Activated T-cell treated with anti-CD3 and anti-CD28 coated beads, Interleukin-2, amount 50 U/mL, for 4 hours (primary cell): ENCODE results near the gene IPCEF1. TPM values are rescaled to one million over a fixed set of nuclear protein-coding genes. Genes with fewer than 3 reads are reported as not detected.
"Not testable (repeated sequence)": the region's sequence is repeated elsewhere in the genome, so short reads cannot be mapped to it uniquely, and the experiment has no call there.

Experiments
- ATAC-seq, 2 donors: fragments of 200-7000 bp; cut with Tn5 transposase; one replicate each; pipeline ENCODE4 v1.10.0; 2021
- DNase-seq: peaks from one replicate; pipeline ENCODE4 v3.0.0-alpha.2; 2020
- H3K27me3 Mint-ChIP-seq: one replicate; pipeline ENCODE4 v1.8.0; 2021; ENCODE audit warnings: low read depth, mixed read lengths
- H3K36me3 Mint-ChIP-seq: one replicate; pipeline ENCODE4 v1.8.0; 2022; ENCODE audit warnings: mixed read lengths; ENCODE audit not compliant: insufficient read depth
- H3K4me1 Mint-ChIP-seq: one replicate; pipeline ENCODE4 v1.8.0; 2021; ENCODE audit warnings: low read depth, mixed read lengths
- H3K4me3 Mint-ChIP-seq: one replicate; pipeline ENCODE4 v1.8.0; 2021; ENCODE audit warnings: mild to moderate bottlenecking, moderate library complexity, mixed read lengths
- H3K9me3 Mint-ChIP-seq: one replicate; pipeline ENCODE4 v1.8.0; 2021; ENCODE audit warnings: mixed read lengths
- total RNA-seq, 3 donors: library from RNA; stranded (reverse); gene quantifications; one replicate each; pipeline ENCODE4 v1.2.1, GENCODE V29; 2021

IPCEF1 gene
- total RNA-seq, 3 donors from 2014 or later: 7.5 to 13.5 (median 9.7) TPM

- not testable (repeated sequence) for DNase-seq, H3K4me1 Mint-ChIP-seq, ATAC-seq, H3K27me3 Mint-ChIP-seq, H3K36me3 Mint-ChIP-seq, H3K4me3 Mint-ChIP-seq, H3K9me3 Mint-ChIP-seq
These were observed 22.5 kb downstream of the IPCEF1 start for GRCh38 chr6:154334147-154334546.

DNA sequence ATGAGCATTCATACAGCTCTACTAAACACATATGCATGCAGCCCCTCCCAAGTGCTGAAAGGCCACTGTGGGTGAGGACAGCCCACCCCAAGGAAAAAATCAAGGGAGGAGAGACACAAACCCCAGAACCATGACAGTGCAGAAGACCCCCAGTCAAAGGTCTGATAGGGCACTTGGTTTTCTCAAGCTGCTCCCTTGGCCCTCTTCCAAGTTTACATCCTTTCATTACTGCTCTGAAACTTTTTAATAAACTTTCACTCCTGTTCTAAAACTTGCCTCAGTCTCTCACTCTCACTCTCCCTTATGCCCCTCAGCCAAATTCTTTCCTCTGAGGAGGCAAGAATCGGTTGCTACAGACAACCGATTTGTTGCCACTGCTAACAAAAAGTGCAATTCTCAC lies 24.9 kb downstream of the IPCEF1 start:
- Mint-ChIP-seq H3K9me3 (peaks cover 5% of the 10 kb centered on the region), H3K4me3 (no peak overlapping the region), H3K36me3 (no peaks in the 10 kb centered on the region), H3K27me3 (no peaks in the 10 kb centered on the region), H3K4me1 (peaks cover 2% of the 10 kb centered on the region)
- DNase-seq: no peak
- no peak for ATAC-seq

GRCh38 chr6:154329350-154330170 lies 27.0 kb downstream of the IPCEF1 start:
- DNase-seq: no peak
- H3K27me3 Mint-ChIP-seq: no peaks in the 10 kb centered on the region
- ATAC-seq: no peak

GRCh38 chr6:154327313-154327712 lies 29.3 kb downstream of the IPCEF1 start:
- H3K4me3 Mint-ChIP-seq, DNase-seq, H3K9me3 Mint-ChIP-seq, H3K36me3 Mint-ChIP-seq, H3K4me1 Mint-ChIP-seq, H3K27me3 Mint-ChIP-seq, ATAC-seq: not testable (repeated sequence)

More at GRCh38 chr6:154329350-154330170, 27.0 kb downstream of the IPCEF1 start:
- Mint-ChIP-seq H3K9me3 (peaks cover 5% of the 10 kb centered on the region), H3K4me3 (no peak overlapping the region), H3K4me1 (peaks cover 2% of the 10 kb centered on the region), H3K36me3 (no peaks in the 10 kb centered on the region)

DNA sequence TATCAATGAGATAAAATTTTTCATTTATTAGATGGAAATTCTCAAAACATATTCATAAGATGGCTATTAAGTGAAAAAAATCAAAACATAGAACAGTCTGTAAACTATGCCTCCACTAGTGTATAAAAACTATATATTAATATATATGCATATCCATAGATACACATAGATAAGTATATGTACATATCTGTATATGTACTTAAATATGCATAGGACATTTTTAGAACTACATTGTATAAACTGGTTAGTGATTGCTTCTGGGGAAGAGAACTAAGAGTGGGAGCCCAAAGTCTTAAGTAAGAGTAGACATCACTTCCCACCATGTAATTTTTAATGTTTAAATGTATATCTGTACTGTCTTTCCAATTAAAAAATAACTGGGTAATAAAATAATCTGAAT lies 31.5 kb downstream of the IPCEF1 start:
- H3K27me3 Mint-ChIP-seq: no peaks in the 10 kb centered on the region
- no peak for DNase-seq
- no peaks in the 10 kb centered on the region for H3K9me3 Mint-ChIP-seq
- H3K4me3 Mint-ChIP-seq: no peak overlapping the region
- H3K36me3 Mint-ChIP-seq: no peaks in the 10 kb centered on the region
- no peak for ATAC-seq
- peaks cover 2% of the 10 kb centered on the region for H3K4me1 Mint-ChIP-seq

- H3K4me3 Mint-ChIP-seq: no peak overlapping the region
- peaks cover 5% of the 10 kb centered on the region for H3K4me1 Mint-ChIP-seq
- ATAC-seq: no peak
- H3K27me3 Mint-ChIP-seq: peaks cover 2% of the 10 kb centered on the region
- H3K9me3 Mint-ChIP-seq: no peaks in the 10 kb centered on the region
- H3K36me3 Mint-ChIP-seq: no peaks in the 10 kb centered on the region
- no peak for DNase-seq
These were observed 36.4 kb downstream of the IPCEF1 start for GRCh38 chr6:154320181-154320580.

GRCh38 chr6:154319231-154319858 lies 37.3 kb downstream of the IPCEF1 start:
- H3K4me1 Mint-ChIP-seq: peaks cover 5% of the 10 kb centered on the region
- H3K4me3 Mint-ChIP-seq: no peak overlapping the region

DNA sequence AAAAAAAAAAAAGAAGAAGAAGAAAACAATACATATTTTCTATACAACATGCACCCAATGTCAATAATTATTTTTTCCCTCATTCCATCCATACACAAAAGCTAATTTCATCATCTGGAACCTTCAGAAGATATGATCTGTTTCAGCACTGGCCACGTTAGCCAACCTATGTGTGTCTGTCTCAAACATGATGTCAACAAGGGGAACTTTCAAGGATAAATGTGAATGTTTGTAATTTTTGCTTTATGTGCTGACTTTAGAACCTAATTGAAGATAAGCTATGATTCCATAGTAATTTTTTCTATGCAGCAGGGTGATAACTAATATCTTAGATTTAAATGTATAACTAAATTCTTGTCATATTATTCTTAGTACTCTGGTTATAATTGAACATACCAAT lies 37.9 kb downstream of the IPCEF1 start:
- Mint-ChIP-seq H3K9me3 (no peaks in the 10 kb centered on the region), H3K4me3 (no peak overlapping the region), H3K27me3 (peaks cover 2% of the 10 kb centered on the region), H3K36me3 (no peaks in the 10 kb centered on the region), H3K4me1 (peaks cover 5% of the 10 kb centered on the region)
- DNase-seq (no peak), ATAC-seq (no peak)

More at GRCh38 chr6:154319231-154319858, 37.3 kb downstream of the IPCEF1 start:
- peaks cover 2% of the 10 kb centered on the region for H3K27me3 Mint-ChIP-seq
- H3K36me3 Mint-ChIP-seq: no peaks in the 10 kb centered on the region
- DNase-seq (no peak), ATAC-seq (no peak)
- H3K9me3 Mint-ChIP-seq: no peaks in the 10 kb centered on the region

DNA sequence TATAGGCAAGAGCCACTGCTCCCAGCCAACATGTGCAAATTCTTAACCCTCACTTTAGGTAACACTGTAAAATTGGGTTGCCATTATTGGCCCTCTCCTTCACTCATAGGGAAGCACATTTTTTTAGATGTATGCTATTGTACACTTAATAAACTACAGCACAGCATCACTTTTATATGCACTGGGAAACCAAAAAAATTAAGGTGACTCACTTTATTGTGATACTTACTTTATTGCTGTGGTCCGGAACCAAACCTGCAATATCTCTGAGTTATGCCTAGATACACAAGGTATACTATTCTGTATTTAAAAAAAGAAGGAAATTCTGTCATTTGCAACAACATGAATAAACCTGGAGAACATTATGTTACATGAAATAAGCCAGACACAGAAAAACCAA lies 40.5 kb downstream of the IPCEF1 start:
- Mint-ChIP-seq H3K4me3 (no peak overlapping the region), H3K36me3 (no peaks in the 10 kb centered on the region), H3K4me1 (peaks cover 5% of the 10 kb centered on the region), H3K27me3 (peaks cover 4% of the 10 kb centered on the region), H3K9me3 (no peaks in the 10 kb centered on the region)
- DNase-seq (no peak), ATAC-seq (no peak)

DNA sequence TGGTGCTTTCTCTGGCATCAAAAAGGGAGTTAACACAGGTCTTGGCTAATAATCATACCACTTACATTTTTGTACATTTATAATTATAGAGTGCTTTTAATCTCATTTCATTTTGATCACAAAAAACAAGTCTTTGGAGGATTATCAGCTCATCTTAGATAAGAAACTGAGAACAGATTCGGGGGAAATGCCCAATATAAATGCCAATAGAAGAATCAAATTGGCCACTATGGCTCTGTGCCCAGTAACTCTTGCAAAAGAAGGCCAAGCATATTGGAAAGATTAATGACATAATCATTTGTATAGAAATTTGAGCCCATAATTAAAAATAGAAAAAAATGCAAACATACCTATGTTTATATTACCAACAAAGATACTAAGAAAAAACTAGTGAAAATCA lies 42.5 kb downstream of the IPCEF1 start:
- no peak for ATAC-seq
- H3K36me3 Mint-ChIP-seq: no peaks in the 10 kb centered on the region
- no peak for DNase-seq
- H3K27me3 Mint-ChIP-seq: peaks cover 9% of the 10 kb centered on the region
- peaks cover 8% of the 10 kb centered on the region for H3K4me1 Mint-ChIP-seq
- no peak overlapping the region for H3K4me3 Mint-ChIP-seq
- H3K9me3 Mint-ChIP-seq: no peaks in the 10 kb centered on the region

- Mint-ChIP-seq H3K4me3 (no peak overlapping the region), H3K27me3 (peaks cover 8% of the 10 kb centered on the region), H3K4me1 (peaks cover 4% of the 10 kb centered on the region), H3K36me3 (no peaks in the 10 kb centered on the region), H3K9me3 (no peaks in the 10 kb centered on the region)
- ATAC-seq (no peak), DNase-seq (no peak)
These were observed 47.6 kb downstream of the IPCEF1 start for GRCh38 chr6:154308986-154309385.

DNA sequence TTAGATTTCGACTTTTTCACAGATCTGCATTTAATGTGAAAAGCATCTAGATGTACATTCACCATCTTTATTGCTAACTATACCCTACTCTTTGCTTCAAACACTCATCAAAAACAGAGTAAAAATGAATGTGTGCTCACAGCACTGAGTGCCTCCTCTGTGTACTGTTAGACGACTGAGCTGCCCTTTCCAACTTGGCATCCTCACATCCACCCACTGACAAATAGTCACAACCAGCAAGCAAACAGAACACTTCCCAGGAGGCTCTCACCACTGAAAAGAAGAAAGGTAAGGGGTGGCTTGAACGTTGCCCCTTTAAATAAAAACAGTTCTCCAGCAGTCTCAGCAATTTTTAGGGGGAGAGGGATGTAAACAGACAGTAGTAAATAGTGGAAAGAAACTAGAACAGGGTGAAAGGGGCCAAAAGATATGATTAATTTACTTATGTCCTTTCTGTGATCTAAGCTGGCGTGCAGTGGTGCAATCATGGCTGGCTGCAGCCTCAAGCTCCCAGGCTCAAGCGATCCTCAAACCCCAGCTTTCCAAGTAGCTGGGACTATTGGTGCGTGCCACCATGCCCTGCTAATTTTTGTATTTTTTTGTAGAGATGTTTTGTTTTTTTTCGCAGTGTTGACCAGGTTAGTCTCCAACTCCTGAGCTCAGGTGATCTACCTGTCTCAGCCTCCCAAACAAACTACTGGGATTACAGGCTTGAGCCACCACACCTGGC lies 48.7 kb downstream of the IPCEF1 start:
- DNase-seq (no peak), ATAC-seq (no peak)
- Mint-ChIP-seq H3K4me1 (peaks cover 4% of the 10 kb centered on the region), H3K27me3 (peaks cover 8% of the 10 kb centered on the region), H3K36me3 (no peaks in the 10 kb centered on the region), H3K4me3 (no peak overlapping the region), H3K9me3 (no peaks in the 10 kb centered on the region)

- H3K4me3 Mint-ChIP-seq, ATAC-seq, H3K9me3 Mint-ChIP-seq, H3K27me3 Mint-ChIP-seq, DNase-seq, H3K36me3 Mint-ChIP-seq, H3K4me1 Mint-ChIP-seq: not testable (repeated sequence)
These were observed 49.5 kb downstream of the IPCEF1 start for GRCh38 chr6:154307147-154307546.

GRCh38 chr6:154306696-154307095 lies 49.9 kb downstream of the IPCEF1 start:
- Mint-ChIP-seq H3K36me3 (no peaks in the 10 kb centered on the region), H3K4me1 (peaks cover 9% of the 10 kb centered on the region), H3K27me3 (peaks cover 7% of the 10 kb centered on the region), H3K4me3 (no peak overlapping the region), H3K9me3 (no peaks in the 10 kb centered on the region)
- ATAC-seq (no peak), DNase-seq (no peak)
